ENCODE data around the gene EGLN1.

Gene EGLN1

GRCh38 chr1:231338270-231339128, 83.6 kb downstream of the EGLN1 start, which contains the start of gene SPRTN:
Gene SPRTN, plus strand, starts transcription at chr1:231338293. Its CDS starts 91 bp downstream, at chr1:231338384.
- H3K14ac ChIP-seq (ENCODE audit: low read length), result peak within 1 kb of the TSS; percentile 76
- peak within 1 kb of the TSS; percentile 97 for H3K9ac ChIP-seq (ENCODE audit: low read length)
- H3K4ac ChIP-seq (ENCODE audit: low read depth, low read length), result peak within 1 kb of the TSS; percentile 83
- peak within 1 kb of the TSS; percentile 89 for H4K8ac ChIP-seq (ENCODE audit: low read depth, low read length)
- H2BK120ac ChIP-seq (ENCODE audit: insufficient read depth, low read length, poor library complexity), result peak within 1 kb of the TSS; percentile 52
- H2AFZ ChIP-seq (ENCODE audit: insufficient read depth, low read length, poor library complexity), result peak within 1 kb of the TSS; percentile 95
- H3K27me3 ChIP-seq (ENCODE audit: insufficient read depth, low read length), result no peaks in the 10 kb centered on the region
- peak within 1 kb of the TSS; percentile 98 for H3K4me3 ChIP-seq (ENCODE audit: low read depth, low read length)
- H3K79me2 ChIP-seq (ENCODE audit: control insufficient read depth, insufficient read depth, low read length, poor library complexity), result peaks cover 26% of the 10 kb centered on the region
- peaks cover 10% of the 10 kb centered on the region for H3K79me1 ChIP-seq (ENCODE audit: low read length)
- H3K18ac ChIP-seq (ENCODE audit: low read length), result peak within 1 kb of the TSS; percentile 74
- peak within 1 kb of the TSS; percentile 69 for H4K91ac ChIP-seq (ENCODE audit: low read depth, low read length)
- peak within 1 kb of the TSS; percentile 92 for H3K27ac ChIP-seq (ENCODE audit: low read depth, low read length)
- H3K36me3 ChIP-seq (ENCODE audit: control insufficient read depth in 1 of 2, insufficient read depth in 2 of 2, low read length in 2 of 2), result peaks cover 5 to 7% of the 10 kb centered on the region in 2 experiments
- peak within 1 kb of the TSS; percentile 32 for H2AK5ac ChIP-seq (ENCODE audit: low read length)
- H2BK5ac ChIP-seq (ENCODE audit: low read depth, low read length, poor library complexity), result peak within 1 kb of the TSS; percentile 77
- DNase-seq, result peak in 1 of 2 donors; percentile 7
- peak within 1 kb of the TSS; percentile 93 for H3K4me2 ChIP-seq (ENCODE audit: low read length)
- peaks cover 1% of the 10 kb centered on the region for H3K9me3 ChIP-seq (ENCODE audit: insufficient read depth, low read depth, low read length)
- no peak within 1 kb of the TSS for H3K23ac ChIP-seq (ENCODE audit: low read length)
- WGBS (ENCODE audit: extremely low coverage, insufficient coverage, insufficient read length), result no CpG with 5 or more reads among the region's 43 CpGs
- H2BK12ac ChIP-seq (ENCODE audit: low read length), result no peak within 1 kb of the TSS
- H3K4me1 ChIP-seq (ENCODE audit: control insufficient read depth in 1 of 2, insufficient read depth in 2 of 2, low read length in 2 of 2), result peaks cover 19 to 22% of the 10 kb centered on the region in 2 experiments
- H4K12ac ChIP-seq (ENCODE audit: low read depth, low read length), result peak within 1 kb of the TSS; percentile 73

- WGBS (ENCODE audit: extremely low coverage, insufficient coverage, insufficient read length), result no CpG with 5 or more reads among the region's 74 CpGs
- H3K4me3 ChIP-seq (ENCODE audit: low read depth, low read length), result peak within 1 kb of the TSS; percentile 98
- H4K8ac ChIP-seq (ENCODE audit: low read depth, low read length), result peak within 1 kb of the TSS; percentile 89
- peak within 1 kb of the TSS; percentile 76 for H3K14ac ChIP-seq (ENCODE audit: low read length)
- peak; percentile 99 to 100 for DNase-seq
- H3K18ac ChIP-seq (ENCODE audit: low read length), result peak within 1 kb of the TSS; percentile 74
- no peaks in the 10 kb centered on the region for H3K27me3 ChIP-seq (ENCODE audit: insufficient read depth, low read length)
- no peak within 1 kb of the TSS for H3K23ac ChIP-seq (ENCODE audit: low read length)
- H4K91ac ChIP-seq (ENCODE audit: low read depth, low read length), result peak within 1 kb of the TSS; percentile 69
- H3K27ac ChIP-seq (ENCODE audit: low read depth, low read length), result peak within 1 kb of the TSS; percentile 92
- peak within 1 kb of the TSS; percentile 52 for H2BK120ac ChIP-seq (ENCODE audit: insufficient read depth, low read length, poor library complexity)
- H3K4me1 ChIP-seq (ENCODE audit: control insufficient read depth in 1 of 2, insufficient read depth in 2 of 2, low read length in 2 of 2), result peaks cover 19 to 22% of the 10 kb centered on the region in 2 experiments
- H3K9me3 ChIP-seq (ENCODE audit: insufficient read depth, low read depth, low read length), result peaks cover 1% of the 10 kb centered on the region
- peak within 1 kb of the TSS; percentile 93 for H3K4me2 ChIP-seq (ENCODE audit: low read length)
- peak within 1 kb of the TSS; percentile 83 for H3K4ac ChIP-seq (ENCODE audit: low read depth, low read length)
- H3K9ac ChIP-seq (ENCODE audit: low read length), result peak within 1 kb of the TSS; percentile 97
- H2AK5ac ChIP-seq (ENCODE audit: low read length), result peak within 1 kb of the TSS; percentile 32
- no peak within 1 kb of the TSS for H2BK12ac ChIP-seq (ENCODE audit: low read length)
- H3K79me1 ChIP-seq (ENCODE audit: low read length), result peaks cover 10% of the 10 kb centered on the region
- peaks cover 3 to 6% of the 10 kb centered on the region in 2 experiments for H3K36me3 ChIP-seq (ENCODE audit: control insufficient read depth in 1 of 2, insufficient read depth in 2 of 2, low read length in 2 of 2)
- peaks cover 26% of the 10 kb centered on the region for H3K79me2 ChIP-seq (ENCODE audit: control insufficient read depth, insufficient read depth, low read length, poor library complexity)
- peak within 1 kb of the TSS; percentile 77 for H2BK5ac ChIP-seq (ENCODE audit: low read depth, low read length, poor library complexity)
- H4K12ac ChIP-seq (ENCODE audit: low read depth, low read length), result peak within 1 kb of the TSS; percentile 73
- H2AFZ ChIP-seq (ENCODE audit: insufficient read depth, low read length, poor library complexity), result peak within 1 kb of the TSS; percentile 95
Measured at GRCh38 chr1:231337472-231338269, 84.4 kb downstream of the EGLN1 start, which contains the start of gene EXOC8. Gene EXOC8, minus strand, starts transcription at chr1:231337852. Its CDS starts 107 bp downstream, at chr1:231337745.

- no CpG with 5 or more reads among the region's 32 CpGs for WGBS (ENCODE audit: extremely low coverage, insufficient coverage, insufficient read length)
- H3K9me3 ChIP-seq (ENCODE audit: insufficient read depth, low read depth, low read length), result peaks cover 1% of the 10 kb centered on the region
Measured at GRCh38 chr1:231337043-231337471, 85.0 kb downstream of the EGLN1 start.

More at GRCh38 chr1:231337043-231337471, 85.0 kb downstream of the EGLN1 start:
- Histone ChIP-seq H3K4me2 (ENCODE audit: low read length) (peak overlapping the region; percentile 93), H3K79me1 (ENCODE audit: low read length) (peaks cover 10% of the 10 kb centered on the region), H2BK12ac (ENCODE audit: low read length) (no peak overlapping the region), H2BK120ac (ENCODE audit: insufficient read depth, low read length, poor library complexity) (no peak overlapping the region), H4K8ac (ENCODE audit: low read depth, low read length) (peak overlapping the region; percentile 83), H3K23ac (ENCODE audit: low read length) (no peak overlapping the region), H4K91ac (ENCODE audit: low read depth, low read length) (peak overlapping the region; percentile 56), H3K36me3 (ENCODE audit: control insufficient read depth in 1 of 2, insufficient read depth in 2 of 2, low read length in 2 of 2) (peaks cover 0 to 4% of the 10 kb centered on the region in 2 experiments), H3K4me1 (ENCODE audit: control insufficient read depth in 1 of 2, insufficient read depth in 2 of 2, low read length in 2 of 2) (peaks cover 19 to 22% of the 10 kb centered on the region in 2 experiments), H2AFZ (ENCODE audit: insufficient read depth, low read length, poor library complexity) (peak overlapping the region; percentile 19), H3K79me2 (ENCODE audit: control insufficient read depth, insufficient read depth, low read length, poor library complexity) (peaks cover 26% of the 10 kb centered on the region), H4K12ac (ENCODE audit: low read depth, low read length) (no peak overlapping the region), H3K27ac (ENCODE audit: low read depth, low read length) (no peak overlapping the region), H3K14ac (ENCODE audit: low read length) (peak overlapping the region; percentile 76), H2BK5ac (ENCODE audit: low read depth, low read length, poor library complexity) (no peak overlapping the region), H3K4me3 (ENCODE audit: low read depth, low read length) (peak overlapping the region; percentile 91), H3K27me3 (ENCODE audit: insufficient read depth, low read length) (no peaks in the 10 kb centered on the region), H2AK5ac (ENCODE audit: low read length) (peak overlapping the region; percentile 32), H3K18ac (ENCODE audit: low read length) (no peak overlapping the region), H3K9ac (ENCODE audit: low read length) (peak overlapping the region; percentile 93), H3K4ac (ENCODE audit: low read depth, low read length) (peak overlapping the region; percentile 83)
- no peak for DNase-seq
